ENCODE results near the gene NETO2.

- TF ChIP-seq TAF1 (IDR thresholded peaks at IDR 0.05; ENCODE audit: borderline replicate concordance, insufficient read depth, low read length), result no peak
- no peak for TF ChIP-seq REST (IDR thresholded peaks at IDR 0.05; ENCODE audit: insufficient read depth in 1 of 2, low read depth in 2 of 2, low read length in 2 of 2)
- TF ChIP-seq POLR2AphosphoS5 (IDR thresholded peaks at IDR 0.05; ENCODE audit: low read depth, low read length), result no peak
- TF ChIP-seq SIN3A (IDR thresholded peaks at IDR 0.05; ENCODE audit: borderline replicate concordance, insufficient read depth, low read length), result no peak
- TF ChIP-seq FOXP2 (optimal IDR thresholded peaks at IDR 0.05; ENCODE audit: borderline replicate concordance, extremely low read depth, extremely low read length, insufficient read depth), result no peak
Observed at GRCh38 chr16:47113130-47113529, 30.6 kb downstream of the NETO2 start.
